Dedifferentiated amniotic fluid mesenchymal stem cell (primary cell): ENCODE results near the gene SLC9A5.

ENCODE experiments used
- DNase-seq: peaks from one replicate; pipeline ENCODE4 v3.0.0-alpha.2; 2016; ENCODE audit errors: extremely low spot score

Gene SLC9A5

DNA sequence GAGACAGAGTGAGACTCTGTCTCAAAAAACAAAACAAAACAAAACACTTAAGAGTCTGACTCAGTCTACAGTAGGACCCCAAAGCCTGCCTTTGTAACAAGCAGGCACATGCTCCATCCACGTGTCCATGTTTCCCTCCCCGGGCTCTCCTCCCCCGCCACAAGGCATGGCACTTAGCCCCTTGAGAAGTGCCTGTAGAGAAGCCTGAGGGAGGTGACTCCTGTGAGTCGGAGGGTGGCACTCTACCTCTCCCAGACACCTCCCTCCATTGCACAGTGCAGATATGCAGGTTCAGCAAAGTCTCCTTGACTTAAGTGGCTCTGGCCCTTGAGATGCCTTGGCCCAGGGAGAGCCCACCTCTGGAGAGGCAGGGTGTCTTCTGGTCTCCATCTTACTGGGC, 8.3 kb upstream of the SLC9A5 start:
- no peak for DNase-seq

DNA sequence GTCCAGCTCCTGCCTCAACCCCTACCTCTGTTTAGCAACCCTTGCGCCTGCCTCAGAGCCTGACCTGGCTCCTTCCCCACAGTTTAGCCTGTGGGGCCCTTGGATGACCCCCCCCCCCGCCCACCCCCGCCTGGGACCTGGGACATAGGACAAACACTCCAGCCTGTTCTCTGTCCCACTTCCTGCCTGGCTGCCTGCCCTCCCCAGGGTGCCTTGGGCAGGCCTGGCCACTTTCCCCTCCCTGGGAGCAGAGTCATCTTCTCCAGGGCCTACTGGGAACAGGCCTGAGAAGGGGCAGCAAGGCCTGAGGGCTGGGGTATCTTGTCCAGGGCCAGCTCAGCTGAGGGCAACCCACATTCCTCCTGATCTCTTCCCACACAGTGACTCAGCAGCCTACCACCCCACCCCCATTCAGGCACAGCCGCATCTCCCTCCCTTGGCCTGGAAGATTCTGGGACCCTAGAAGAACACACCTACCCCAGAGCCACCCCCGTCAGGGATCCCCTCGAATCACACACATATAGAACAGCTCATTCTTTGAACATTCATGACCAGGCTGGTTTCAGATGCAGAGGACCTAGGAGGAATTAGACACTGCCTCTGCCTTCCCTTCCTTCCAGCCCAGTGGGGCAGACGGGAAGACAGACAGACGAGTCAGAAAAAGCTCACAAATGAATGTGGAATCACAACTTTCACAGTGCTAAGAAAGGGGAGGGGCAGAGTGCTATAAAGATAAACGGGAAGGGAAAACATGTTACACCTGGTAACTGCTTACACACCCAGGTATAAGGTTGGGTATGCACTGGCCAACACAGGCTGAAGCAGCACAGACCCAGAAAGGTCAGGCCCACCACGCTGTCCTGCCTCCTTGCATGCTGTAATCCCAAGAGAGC, 7.5 kb upstream of the SLC9A5 start:
- DNase-seq: peak; percentile 56

DNA sequence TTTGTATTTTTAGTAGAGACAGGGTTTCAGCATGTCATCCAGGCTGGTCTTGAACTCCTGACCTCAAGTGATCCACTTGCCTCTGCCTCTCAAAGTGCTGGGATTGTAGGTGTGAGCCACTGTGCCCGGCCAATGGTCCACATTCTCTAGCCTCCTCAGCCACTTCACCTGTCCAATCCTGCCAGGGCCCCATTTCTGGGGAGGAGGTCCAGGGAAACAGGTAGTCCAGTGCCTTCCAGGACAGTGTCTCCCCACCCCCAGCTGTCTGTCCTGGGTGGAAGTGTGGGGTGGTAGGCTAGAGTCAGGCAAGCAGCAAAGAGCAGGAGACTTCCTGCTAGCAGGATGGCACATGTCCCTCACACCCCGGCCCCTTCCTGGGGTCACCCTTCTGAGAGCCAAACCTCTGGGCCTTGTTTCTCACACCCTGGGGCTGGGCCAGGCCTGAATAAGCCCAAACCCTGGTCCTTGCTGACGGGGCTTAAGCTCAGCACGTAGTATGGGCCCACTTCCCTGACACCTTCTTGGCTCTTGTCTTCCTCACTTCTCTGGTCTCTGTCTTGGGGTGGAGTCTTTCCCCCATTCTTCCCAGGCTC, 6.5 kb upstream of the SLC9A5 start:
- no peak for DNase-seq

DNA sequence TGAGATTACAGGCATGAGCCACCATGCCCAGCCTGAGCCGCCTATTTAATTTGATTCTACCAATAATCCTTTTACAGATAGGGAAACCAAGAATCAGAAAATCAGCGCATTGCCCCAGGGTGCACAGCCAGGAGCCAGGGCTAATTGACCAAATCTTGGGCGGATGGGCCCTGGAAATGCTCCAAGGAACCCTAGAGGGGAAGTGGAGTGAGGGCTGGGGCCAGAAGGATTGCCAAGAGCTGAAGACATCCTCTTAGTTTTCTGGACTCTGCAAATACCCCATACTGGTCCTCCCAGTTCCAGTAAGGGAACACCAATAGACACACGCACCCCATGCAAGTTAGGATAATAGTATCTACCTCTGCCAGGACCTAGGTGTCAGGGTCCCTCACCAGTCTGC, 5.3 kb upstream of the SLC9A5 start:
- DNase-seq: no peak

DNA sequence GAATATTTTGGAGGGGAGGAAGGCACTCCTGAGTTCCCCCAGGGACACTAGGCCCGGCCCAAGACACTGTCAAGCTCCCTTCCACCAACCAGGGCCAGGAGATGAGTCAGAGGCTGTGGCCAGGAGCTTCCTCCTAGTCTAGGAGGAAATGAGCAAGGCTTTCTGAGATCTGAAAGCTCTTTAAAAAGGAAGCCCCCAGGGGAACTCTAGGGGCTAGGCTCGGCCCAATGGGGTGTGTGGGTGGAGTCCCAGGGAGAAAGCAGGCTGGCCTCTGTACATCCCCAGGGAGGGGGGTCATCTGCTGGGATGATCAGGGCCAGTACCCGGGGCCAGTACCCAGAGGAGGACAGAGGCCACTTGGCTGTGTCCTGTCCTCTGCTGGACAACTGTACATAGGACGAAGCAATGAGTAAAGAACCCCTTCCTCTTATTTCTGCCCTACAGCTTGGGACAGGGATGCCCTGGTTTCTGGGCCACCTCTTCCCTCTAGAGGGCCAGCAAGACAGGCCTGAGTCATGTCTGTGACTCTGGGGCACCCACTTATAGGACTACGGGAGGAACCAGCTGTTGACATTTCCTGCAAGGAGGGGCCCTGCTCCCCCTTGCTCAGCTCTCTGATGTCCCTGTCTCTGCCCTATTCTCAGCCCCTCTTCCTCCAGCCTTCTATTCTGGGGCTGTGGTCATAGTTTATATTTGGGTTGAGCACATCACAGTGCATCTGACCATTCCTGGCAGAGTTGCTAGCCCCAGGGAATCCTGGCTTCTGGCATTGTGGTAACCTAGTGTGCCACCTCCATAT, 4.2 kb upstream of the SLC9A5 start:
- DNase-seq: peak; percentile 67

DNA sequence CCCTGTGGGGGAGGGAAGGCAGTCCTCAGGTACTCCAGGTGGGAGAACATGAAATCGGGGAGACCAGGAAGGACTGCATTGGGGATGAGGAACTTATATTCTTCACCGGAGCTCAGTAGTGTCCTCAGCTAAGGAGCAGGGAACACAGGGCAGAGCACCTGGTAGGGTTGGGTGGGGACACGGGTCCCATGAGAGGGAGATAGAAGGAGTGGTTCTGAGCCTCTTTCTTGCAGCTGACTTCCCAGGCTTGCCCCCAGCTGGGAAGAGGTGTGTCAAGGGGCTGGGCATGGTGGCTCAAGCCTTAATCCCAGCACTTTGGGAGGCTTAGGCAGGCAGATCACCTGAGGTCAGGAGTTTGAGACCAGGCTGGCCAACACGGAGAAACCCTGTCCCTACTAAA, 3.6 kb upstream of the SLC9A5 start:
- no peak for DNase-seq

DNA sequence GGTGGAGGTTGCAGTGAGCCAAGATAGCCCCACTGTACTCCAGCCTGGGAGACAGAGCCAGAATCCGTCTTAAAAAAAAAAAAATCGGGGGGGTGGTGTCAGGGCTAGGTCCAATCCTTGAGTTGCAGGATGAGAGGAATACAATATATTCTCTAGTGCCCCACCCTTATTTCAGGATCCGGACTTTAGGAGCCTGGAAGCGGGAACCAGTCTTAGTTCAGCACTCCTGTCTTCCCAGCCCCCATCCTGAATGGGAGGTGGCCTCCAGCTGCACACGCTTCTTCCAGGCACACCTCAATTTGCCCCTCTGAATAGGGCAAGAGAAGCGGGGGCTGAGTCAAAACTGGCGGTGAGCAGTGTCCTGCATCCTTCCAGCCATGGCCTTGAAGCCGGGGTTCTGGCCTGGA, 3.1 kb upstream of the SLC9A5 start:
- DNase-seq: no peak

DNA sequence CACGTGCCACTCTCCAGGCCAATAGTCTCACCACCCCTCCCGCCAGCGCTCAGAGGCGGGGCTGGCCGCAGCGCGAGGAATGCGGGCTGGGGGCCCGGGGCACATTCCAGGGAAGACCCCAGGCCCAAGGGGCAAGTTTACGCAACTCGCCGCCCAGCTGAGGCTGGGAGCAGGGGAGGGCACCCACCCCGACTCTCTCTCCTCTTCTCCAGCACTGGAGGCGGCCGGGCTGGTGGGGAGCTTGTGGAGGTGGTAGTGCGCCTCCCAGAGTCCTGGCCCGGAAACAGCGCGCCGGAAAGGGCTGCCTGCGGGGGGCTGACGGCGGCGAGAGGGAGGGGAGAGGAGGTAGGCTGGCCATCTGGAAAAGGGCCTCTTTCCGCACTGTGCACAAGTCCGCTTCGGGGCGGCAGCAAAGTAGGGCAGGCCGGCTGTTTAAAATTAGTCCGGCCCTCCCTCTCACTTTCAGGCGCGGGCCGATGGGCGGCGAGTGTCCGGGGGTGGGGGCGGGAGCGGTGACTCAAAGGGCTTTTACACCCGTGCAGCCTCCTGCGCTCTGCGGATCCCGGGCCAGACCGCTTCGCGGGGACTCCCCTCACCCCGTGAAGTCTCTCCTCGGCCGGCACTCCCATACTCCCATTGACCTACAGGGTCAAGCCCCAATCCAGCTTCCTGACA, 2.6 kb upstream of the SLC9A5 start:
- peak; percentile 72 for DNase-seq

DNA sequence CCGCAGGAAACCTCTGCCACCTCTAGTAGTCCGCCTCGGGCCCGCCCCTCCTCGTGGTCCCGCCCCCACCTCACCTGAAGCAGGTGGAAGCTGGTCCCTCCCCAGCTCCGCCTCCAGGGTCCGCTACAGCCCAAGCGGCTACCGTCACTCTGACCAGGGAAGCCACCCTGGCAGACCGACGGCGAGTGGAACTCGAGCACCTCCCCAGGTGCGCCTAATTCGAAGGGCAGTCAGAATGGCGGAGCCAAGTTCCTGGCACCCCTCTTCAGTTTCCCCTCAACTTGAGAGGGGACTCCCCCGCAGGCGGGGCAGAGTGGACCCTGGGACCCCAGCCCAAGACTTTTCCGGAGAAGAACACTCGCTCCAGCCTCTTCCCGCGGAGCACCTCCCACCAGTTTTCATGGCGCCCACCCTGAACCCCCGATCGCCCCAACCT, 2.0 kb upstream of the SLC9A5 start:
- DNase-seq: no peak

DNA sequence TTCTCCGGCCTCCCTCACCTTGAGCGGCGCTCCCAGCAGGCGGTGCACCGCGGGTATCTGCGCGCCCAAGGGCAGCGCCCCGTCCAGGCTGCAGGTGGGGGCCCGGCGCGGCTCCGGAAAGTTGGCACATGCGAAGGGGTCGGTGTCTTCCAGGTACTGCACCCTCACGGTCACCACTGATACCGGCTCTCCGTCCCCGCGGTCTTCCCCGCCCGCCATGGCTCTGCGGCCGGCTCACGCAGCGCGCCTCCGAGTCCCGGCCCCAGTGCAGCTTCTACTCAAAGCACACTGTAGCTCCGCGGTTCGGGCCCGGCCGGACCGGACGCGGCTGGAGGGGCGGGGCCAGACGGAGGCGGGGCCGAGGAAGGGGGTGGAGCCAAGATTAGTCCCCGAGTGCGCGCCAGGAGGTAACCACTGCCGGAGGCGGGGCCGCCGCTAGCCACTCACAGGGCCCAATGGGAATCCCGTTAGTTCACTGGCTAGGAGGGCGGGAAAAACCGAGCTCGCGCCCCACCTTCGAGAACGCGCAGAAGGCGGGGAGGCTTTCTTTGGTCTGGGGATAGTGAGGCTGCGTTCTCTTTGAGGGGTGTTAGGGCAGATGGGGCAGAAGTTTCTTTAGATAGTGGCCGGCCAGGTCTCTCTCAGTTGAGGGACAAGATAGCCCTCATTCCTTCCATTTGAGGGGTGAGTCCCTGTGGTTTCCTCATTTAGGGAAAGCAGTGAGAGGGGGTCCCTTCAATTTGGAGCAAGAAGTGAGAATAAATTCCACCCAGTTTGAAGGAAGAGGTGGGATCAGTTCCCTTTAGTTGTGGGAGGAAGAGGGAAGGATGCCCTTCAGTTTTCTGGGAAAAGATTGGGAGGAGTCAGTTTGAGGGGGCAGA, 1.3 kb upstream of the SLC9A5 start, which contains the start of gene FHOD1:
FHOD1 (minus strand) TSS at position 290 of the 881 bp plus-strand sequence; CDS start at position 219, 71 bp downstream.
- DNase-seq: peak; percentile 94

DNA sequence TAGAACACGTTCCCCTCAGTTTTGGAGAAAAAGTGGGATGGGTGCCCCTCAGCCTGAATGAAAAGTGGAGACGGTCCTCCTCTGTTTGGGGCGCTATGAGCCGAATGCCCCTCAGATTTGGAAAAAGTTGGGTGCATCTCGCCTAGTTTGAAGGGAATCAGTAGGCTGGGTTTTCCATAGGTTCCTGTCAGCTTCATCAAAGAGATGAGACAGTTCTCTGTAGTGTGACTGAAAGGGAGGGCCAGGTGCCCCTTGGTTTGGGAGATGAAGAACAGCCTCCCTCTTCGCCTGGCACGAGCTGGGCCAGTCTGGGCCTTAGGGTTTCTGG, 742 bp upstream of the SLC9A5 start:
- DNase-seq: no peak

DNA sequence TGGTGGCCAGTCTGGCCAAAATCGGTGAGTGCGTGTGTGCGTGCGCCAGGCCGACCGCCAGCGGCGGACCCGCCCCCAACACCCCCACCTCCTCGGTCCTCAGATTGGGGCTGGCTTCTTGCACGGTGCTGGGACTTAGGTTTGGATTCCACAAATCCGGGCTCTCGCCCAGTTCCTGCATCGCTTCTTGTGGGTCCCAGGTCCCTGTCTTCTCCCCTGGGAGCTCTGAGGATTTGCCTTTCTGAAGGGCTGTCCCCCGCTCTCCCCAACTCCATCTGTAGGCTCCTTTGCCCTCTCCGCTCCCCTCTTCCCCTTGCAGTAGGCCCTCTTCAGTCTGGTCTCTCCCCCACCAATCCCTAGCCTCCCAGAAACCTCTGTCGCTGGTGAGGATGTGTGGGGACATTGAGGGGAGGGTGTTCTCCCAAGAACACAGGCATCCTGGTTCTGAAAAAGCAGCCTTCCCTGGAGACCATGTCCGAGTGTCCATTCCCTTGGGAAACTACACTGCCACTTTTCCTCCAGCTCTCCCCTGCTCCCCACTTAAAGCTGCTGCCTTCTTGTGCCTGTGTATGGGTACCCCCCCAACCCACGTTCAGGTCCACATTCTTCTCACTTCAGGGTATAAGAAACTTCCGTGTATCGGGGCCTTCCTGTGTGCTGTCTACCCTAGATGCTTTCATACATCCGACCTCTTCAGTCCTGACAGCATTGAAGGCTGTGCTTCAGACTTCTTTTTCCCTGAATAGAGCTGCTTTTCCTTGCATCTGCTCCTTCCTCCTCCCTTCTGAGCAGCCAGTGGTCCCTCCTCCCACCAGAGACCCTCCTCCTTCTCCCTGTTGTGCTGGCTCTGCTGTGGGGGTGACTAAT, 632 bp downstream of the SLC9A5 start:
- DNase-seq: no peak

DNA sequence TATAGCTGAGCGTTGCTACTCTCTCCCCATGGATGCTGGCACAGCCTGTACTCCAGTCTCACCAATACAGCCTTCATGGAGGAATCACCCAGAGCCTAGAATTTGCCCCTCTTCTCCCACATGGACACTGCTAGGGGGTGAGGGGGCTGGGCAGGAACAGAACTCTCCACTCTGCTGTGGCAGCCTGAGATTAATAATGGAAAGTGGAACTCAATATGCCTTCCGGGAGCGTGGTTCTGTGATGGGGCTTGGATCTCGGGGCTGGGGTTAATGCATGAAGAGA, 1.2 kb downstream of the SLC9A5 start:
- DNase-seq: no peak

DNA sequence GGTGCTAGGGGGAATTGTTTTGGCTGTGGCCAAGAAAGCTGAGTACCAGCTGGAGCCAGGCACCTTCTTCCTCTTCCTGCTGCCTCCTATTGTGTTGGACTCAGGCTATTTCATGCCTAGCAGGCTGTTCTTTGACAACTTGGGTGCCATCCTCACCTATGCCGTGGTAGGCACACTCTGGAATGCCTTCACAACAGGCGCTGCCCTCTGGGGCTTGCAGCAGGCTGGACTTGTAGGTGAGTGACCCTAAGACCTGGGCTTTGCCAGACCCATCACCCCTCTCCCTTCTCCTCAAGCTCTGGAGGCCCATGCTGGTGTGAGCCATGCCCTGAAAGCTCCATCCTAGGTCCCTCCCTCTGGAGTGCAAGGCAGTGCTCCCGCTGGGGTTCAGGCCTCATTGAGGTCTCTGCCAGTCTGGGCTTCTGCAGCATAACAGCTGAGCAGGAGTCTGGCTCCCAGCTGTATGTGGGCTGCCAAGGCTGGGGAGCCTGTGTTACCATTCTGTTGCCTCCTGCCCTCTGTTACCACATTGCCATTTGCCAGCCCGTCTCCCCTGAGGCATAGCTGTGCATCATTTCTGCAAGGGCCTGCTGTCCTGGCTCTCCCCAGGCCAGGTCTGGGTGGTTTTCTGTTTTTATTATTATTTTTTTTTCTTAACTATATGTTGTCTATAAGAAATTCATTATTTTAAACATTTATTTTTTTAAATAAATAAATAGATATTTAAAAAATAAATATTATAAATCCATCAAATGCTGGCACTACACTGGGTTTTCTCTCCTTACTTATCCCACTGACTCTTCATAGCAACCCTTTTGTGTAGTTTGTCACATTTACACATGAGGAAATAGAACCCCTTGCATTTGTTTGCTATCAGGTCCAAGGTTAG, 4.1 kb downstream of the SLC9A5 start:
- no peak for DNase-seq

DNA sequence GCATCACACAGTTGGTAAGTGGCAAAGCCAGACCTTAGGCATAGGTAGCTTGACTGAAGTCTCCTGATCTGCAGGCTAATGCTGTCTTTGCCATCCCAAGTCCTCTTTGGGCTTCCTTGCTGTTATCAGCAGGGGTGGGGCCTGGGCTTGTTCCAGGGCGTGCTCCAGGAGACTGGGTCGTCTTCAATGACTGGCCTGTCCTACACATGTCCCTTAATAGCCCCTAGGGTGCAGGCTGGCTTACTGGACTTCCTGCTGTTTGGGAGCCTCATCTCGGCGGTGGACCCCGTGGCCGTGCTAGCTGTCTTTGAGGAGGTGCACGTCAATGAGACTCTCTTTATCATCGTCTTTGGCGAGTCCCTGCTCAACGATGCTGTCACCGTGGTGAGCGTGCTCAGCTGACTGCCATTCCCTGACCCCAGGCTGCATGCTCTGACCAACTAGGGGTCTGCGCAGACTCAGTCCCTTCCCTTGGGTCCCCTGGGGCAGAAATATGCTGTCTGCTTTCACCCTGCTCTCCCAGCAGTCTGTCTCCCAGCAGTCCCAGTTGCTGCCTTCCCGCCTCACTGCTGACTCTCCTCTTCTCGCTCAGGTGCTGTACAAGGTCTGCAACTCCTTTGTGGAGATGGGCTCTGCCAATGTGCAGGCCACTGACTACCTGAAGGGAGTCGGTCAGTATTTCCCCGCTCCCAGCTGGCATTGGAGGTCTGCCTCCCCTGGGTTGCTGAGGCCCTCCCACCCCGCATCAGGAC, 6.2 kb downstream of the SLC9A5 start:
- DNase-seq: no peak

DNA sequence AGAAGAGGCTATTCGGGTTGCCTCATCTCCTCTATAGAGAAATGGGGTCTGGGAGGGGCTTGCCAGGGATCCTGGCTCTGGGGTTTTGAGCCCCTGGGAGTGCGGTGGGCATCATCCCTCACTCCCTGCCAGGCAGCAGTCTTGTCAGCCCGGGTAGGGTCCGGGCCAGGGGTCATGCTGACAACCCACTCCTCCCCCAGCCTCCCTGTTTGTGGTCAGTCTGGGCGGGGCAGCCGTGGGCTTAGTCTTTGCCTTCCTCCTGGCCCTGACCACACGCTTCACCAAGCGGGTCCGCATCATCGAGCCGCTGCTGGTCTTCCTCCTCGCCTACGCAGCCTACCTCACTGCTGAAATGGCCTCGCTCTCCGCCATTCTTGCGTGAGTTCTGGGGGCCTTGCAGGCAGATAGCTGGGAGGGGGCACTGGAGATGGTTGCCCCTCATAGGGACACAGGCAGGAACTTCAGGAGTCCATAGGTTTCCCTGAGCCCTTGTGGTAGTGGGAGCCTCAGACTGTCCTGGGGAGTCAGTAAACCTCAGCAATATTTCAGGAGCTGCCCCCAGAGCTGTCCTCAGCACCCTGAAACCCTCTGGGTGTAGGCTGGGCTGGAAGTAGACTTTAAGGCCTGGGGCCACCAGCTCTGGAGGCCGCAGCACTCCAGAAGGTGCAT, 6.9 kb downstream of the SLC9A5 start:
- no peak for DNase-seq

DNA sequence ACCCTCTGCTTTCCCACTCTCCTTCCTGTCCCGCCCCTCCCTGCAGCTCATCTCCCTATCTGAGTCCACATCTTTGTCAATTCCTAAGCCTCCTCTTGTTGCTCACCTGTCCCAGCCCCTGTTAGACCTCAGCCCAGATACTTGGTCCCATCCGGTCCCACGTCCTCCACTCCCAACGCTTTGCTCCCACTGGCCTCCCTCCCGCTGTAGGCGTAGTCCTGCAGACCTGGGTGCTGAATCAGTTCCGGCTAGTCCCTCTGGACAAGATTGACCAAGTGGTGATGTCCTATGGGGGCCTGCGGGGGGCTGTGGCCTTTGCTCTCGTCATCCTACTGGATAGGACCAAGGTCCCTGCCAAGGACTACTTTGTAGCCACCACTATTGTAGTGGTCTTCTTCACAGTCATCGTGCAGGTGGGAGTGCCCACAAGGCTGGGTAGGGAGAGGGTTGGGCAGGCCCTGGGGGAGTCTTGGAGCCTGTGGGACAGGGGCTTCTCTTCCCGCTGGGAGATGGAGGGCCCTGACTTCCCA, 8.0 kb downstream of the SLC9A5 start:
- DNase-seq: no peak
